HL-60 (cell line): ENCODE measurements around the gene GIPC1.
"Not testable (repeated sequence)": the region's sequence is repeated elsewhere in the genome, so short reads cannot be mapped to it uniquely, and the experiment has no call there.

Source experiments
- DNase-seq, 2 experiments: peaks; one replicate each; pipeline ENCODE4 v3.0.0-alpha.2; 2010 to 2020; ENCODE audit warnings: low read depth in 1 of 2, low spot score in 1 of 2
- H3K27ac ChIP-seq: fragments of 250-450 bp; sonication (Bioruptor Pico); replicated peaks from 2 replicates; pipeline ENCODE4 v1.5.1; 2020; ENCODE audit warnings: mild to moderate bottlenecking, moderate library complexity
- H3K27me3 ChIP-seq: fragments of 250-450 bp; sonication (Bioruptor Pico); 2 replicates; pipeline ENCODE4 v1.5.1; 2021; ENCODE audit warnings: mild to moderate bottlenecking, moderate library complexity; ENCODE audit not compliant: insufficient read depth, poor library complexity, severe bottlenecking
- H3K4me3 ChIP-seq: replicated peaks from 2 replicates; pipeline ENCODE4 v1.5.1; 2011; ENCODE audit warnings: mild to moderate bottlenecking, control low read depth, low read length; ENCODE audit not compliant: insufficient read depth
- CTCF ChIP-seq: IDR thresholded peaks from one replicate; pipeline ENCODE4 v1.5.1; 2011; ENCODE audit warnings: low read length, control low read depth, inconsistent platforms; ENCODE audit not compliant: insufficient read depth
- GABPA ChIP-seq: IDR thresholded peaks from 2 replicates; pipeline ENCODE4 v1.6.1; 2012; ENCODE audit warnings: low read depth
- POLR2AphosphoS5 ChIP-seq: IDR thresholded peaks from 2 replicates; pipeline ENCODE4 v1.6.1; 2012; ENCODE audit warnings: low read depth
- REST ChIP-seq: IDR thresholded peaks from 2 replicates; pipeline ENCODE4 v1.6.1; 2012; ENCODE audit warnings: low read depth; ENCODE audit not compliant: insufficient replicate concordance
- SPI1 ChIP-seq: IDR thresholded peaks from 2 replicates; pipeline ENCODE4 v1.6.1; 2012; ENCODE audit warnings: low read depth, mild to moderate bottlenecking, borderline replicate concordance

GIPC1 gene

DNA sequence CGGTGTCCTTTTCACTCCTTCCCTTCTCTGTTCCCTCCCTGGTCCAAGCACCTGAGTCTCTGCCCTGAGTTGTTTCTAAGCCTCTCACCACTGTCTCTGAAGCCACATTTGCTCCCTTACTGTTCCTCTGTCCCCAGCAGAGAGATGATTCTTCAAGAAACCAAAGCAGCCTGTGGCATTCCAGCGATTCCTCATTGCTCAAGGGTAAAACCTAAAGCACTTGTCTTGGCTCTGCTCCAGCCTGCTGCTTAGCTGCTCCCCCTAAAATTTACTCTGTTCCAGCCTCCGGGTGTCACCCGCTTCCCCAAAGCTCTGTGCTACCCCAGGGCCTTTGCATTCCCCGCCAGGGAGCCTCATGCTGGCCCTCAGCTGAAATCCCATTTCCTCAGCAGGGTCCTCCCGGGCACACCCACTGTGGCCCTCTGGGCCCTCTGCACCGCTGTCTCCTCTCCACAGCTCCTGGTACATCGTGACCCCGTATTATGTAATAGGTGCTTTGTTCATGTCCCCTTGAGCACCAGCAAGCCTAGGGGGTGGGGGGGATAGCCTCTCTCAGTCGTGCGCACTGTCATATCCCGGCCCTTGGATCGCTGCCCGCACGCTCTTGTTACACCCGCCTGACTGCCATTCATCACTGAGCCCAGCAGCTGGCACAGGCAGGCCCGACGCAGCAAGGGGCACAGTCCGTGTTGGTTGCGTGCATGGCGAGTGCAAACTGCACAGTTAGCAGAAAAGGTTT is 49.2 kb upstream of the GIPC1 start:
- TF ChIP-seq CTCF (no peak), SPI1 (no peak), GABPA (no peak), REST (no peak), POLR2AphosphoS5 (no peak)
- no peak overlapping the region for H3K4me3 ChIP-seq
- no peak for DNase-seq
- no peaks in the 10 kb centered on the region for H3K27me3 ChIP-seq
- H3K27ac ChIP-seq = no peak overlapping the region

GRCh38 chr19:14544047-14544446 is 48.1 kb upstream of the GIPC1 start:
- Histone ChIP-seq H3K27ac (no peak overlapping the region), H3K4me3 (no peak overlapping the region), H3K27me3 (no peaks in the 10 kb centered on the region)
- no peak for DNase-seq
- no peak for TF ChIP-seq GABPA
- TF ChIP-seq POLR2AphosphoS5 = no peak
- TF ChIP-seq SPI1 = no peak
- TF ChIP-seq CTCF = no peak
- no peak for TF ChIP-seq REST

- DNase-seq = peak in 1 of 2 experiments; percentile 34
- TF ChIP-seq POLR2AphosphoS5 (no peak), REST (no peak), CTCF (no peak), GABPA (no peak), SPI1 (no peak)
- no peaks in the 10 kb centered on the region for H3K27me3 ChIP-seq
- no peak overlapping the region for H3K4me3 ChIP-seq
- no peak overlapping the region for H3K27ac ChIP-seq
These were observed 46.9 kb upstream of the GIPC1 start for GRCh38 chr19:14542711-14543328.

DNA sequence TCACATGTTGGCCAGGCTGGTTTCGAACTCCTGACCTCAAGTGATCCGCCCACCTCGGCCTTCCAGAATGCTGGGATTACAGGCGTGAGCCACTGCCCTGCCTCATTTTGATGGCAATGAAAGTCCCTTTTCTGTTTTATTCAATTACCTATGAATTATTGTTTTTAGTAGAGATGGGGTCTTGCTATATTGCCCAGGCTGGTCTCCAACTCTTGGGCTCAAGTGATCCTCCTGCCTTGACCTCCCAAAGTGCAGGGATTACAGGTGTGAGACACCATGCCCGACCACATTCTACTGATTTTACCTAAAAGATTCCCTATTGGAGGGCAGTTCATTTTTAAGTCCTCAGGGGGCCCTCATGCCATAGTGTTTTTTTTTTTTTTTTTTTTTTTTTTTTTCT is 46.1 kb upstream of the GIPC1 start:
- not testable (repeated sequence) for H3K4me3 ChIP-seq, H3K27me3 ChIP-seq, H3K27ac ChIP-seq

More for the DNA sequence above, 46.1 kb upstream of the GIPC1 start:
- not testable (repeated sequence) for DNase-seq
